Endodermal cell (in vitro differentiated cells): ENCODE results near the gene PIR. TPM values are rescaled to one million over a fixed set of nuclear protein-coding genes. Genes with fewer than 3 reads are reported as not detected.

Source experiments
- DNase-seq: peaks from one replicate; pipeline ENCODE4 v3.0.0-alpha.2; 2017
- H3K27ac ChIP-seq: 2 replicates; pipeline ENCODE4 v1.5.1; 2013; ENCODE audit warnings: mild to moderate bottlenecking, low read depth, low read length, moderate library complexity
- H3K27me3 ChIP-seq: 2 replicates; pipeline ENCODE4 v1.6.1; 2013; ENCODE audit warnings: mild to moderate bottlenecking, low read length, moderate library complexity; ENCODE audit not compliant: insufficient read depth, control insufficient read depth, poor library complexity, severe bottlenecking
- H3K36me3 ChIP-seq: 2 replicates; pipeline ENCODE4 v1.7.0; 2013; ENCODE audit warnings: mild to moderate bottlenecking, low read length, moderate library complexity; ENCODE audit not compliant: control insufficient read depth, insufficient read depth
- H3K4me1 ChIP-seq: one replicate; pipeline ENCODE4 v1.7.0; 2013; ENCODE audit warnings: low read length; ENCODE audit not compliant: control insufficient read depth, insufficient read depth
- H3K4me3 ChIP-seq: 2 replicates; pipeline ENCODE4 v1.5.1; 2013; ENCODE audit warnings: mild to moderate bottlenecking, low read length, moderate library complexity
- H3K9ac ChIP-seq: 2 replicates; pipeline ENCODE4 v1.6.1; 2013; ENCODE audit warnings: mild to moderate bottlenecking, low read length, moderate library complexity; ENCODE audit not compliant: poor library complexity, severe bottlenecking; ENCODE audit errors: extremely low read depth
- H3K9me3 ChIP-seq: 2 replicates; pipeline ENCODE4 v1.6.1; 2013; ENCODE audit warnings: mild to moderate bottlenecking, low read length, moderate library complexity; ENCODE audit not compliant: control insufficient read depth
- H3K27ac Mint-ChIP-seq: 2 replicates; pipeline ENCODE4 v1.8.0; 2020; ENCODE audit warnings: mixed read lengths
- H3K27me3 Mint-ChIP-seq: 2 replicates; pipeline ENCODE4 v1.8.0; 2021; ENCODE audit warnings: mild to moderate bottlenecking, mixed read lengths; ENCODE audit not compliant: insufficient read depth
- H3K36me3 Mint-ChIP-seq: 2 replicates; pipeline ENCODE4 v1.8.0; 2020; ENCODE audit warnings: low read depth, mixed read lengths
- H3K4me1 Mint-ChIP-seq: 2 replicates; pipeline ENCODE4 v1.8.0; 2020; ENCODE audit warnings: mixed read lengths
- H3K4me3 Mint-ChIP-seq: 2 replicates; pipeline ENCODE4 v1.8.0; 2020; ENCODE audit warnings: mild to moderate bottlenecking, moderate library complexity, mixed read lengths
- H3K9me3 Mint-ChIP-seq: 2 replicates; pipeline ENCODE4 v1.8.0; 2020; ENCODE audit warnings: mild to moderate bottlenecking, mixed read lengths
- CTCF ChIP-seq: fragments of 200-600 bp; sonication (generic); conservative IDR thresholded peaks from 2 replicates; pipeline ENCODE4 v1.5.0; 2021; ENCODE audit warnings: antibody characterized with exemption, mild to moderate bottlenecking
- WGBS, 2 experiments: methylation state at CpG; one replicate each; pipeline versions ENCODE4 v1.1.5 to v1.1.7; 2013; ENCODE audit warnings: missing lambda C conversion rate in 2 of 2, mixed read lengths in 1 of 2; ENCODE audit not compliant: insufficient coverage in 1 of 2, insufficient read length in 1 of 2; 5-methylcytosine and 5-hydroxymethylcytosine counted together
- total RNA-seq, 2 donors: library from RNA; stranded (reverse); fragmentation: NEBNext Ultra II Directional in 1 of 2; extraction: Animal tissue kit (Norgen Biotek cat#: 25700) in 1 of 2; gene quantifications; 2 replicates in 1 of 2; 3 replicates in 1 of 2; pipeline ENCODE4 v1.2.1, GENCODE V29; 2021

PIR gene
- total RNA-seq, 2 donors from 2014 or later, result 21.0 to 34.2 TPM

DNA sequence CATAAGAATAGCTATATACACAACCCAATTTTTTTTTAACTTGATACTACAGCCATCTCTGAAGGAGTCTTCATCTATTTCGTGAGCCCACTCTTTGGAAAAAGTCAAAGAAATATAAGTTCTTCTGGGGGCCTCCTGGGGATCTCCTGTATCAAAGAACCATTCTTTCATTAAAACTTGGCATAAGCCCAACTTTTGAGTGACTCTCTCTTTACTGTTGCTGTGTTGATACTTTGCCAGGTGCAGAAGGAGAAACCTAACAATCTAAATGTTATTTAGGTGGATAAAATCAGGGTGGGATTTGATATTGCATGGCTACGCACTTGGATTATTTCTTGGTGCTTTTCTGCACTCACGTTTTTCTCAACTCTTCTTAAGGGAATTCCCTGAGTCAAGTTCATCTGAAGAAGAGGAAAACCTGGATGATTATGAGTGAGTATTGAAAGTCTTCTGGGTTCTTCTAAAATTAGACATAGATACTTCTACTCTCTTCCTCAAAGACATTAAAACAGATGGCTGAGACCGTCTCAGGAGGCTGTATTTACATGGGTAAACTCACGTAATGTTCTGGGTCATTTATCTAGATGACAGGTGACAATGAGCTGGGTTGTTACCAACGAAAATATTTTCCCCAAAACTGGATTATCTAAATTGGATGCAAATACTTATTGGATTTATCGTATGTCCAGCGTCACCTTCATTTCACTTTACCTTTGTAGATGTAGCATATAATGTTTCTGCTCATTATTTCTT is 32.7 kb upstream of the PIR start:
- Mint-ChIP-seq H3K4me3 (no peak overlapping the region), H3K4me1 (no peaks in the 10 kb centered on the region), H3K9me3 (no peaks in the 10 kb centered on the region), H3K27ac (no peak overlapping the region), H3K27me3 (peaks cover 9% of the 10 kb centered on the region), H3K36me3 (no peaks in the 10 kb centered on the region)
- no peak for DNase-seq
- H3K36me3 ChIP-seq, result no peaks in the 10 kb centered on the region
- no peak overlapping the region for H3K4me3 ChIP-seq
- no peak overlapping the region for H3K27ac ChIP-seq
- no peak overlapping the region for H3K9ac ChIP-seq
- TF ChIP-seq CTCF, result no peak
- no peaks in the 10 kb centered on the region for H3K4me1 ChIP-seq
- no peaks in the 10 kb centered on the region for H3K27me3 ChIP-seq
- H3K9me3 ChIP-seq, result no peaks in the 10 kb centered on the region
- WGBS, 2 experiments, result 90 to 94% methylated on average over 2 to 8 of the region's 8 CpGs

DNA sequence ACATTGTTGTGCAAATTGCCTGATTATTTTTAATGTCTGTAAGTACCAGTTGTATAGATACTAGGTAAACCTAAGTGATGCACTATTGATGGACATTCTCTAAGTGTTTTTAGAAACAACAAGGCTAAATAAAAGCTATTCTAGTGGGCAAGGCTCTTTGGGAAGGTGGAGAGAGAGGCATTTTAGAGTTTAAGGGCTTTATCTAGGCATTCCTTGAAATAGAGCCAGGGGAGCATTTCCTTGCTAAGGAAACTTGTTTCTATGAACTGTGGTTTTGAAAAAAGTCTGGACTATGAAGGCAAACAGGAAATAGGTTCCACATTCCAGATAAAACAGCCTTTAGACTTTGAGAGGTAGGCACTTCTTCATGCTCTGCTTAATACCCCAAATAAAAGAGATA is 31.3 kb upstream of the PIR start:
- no peak overlapping the region for H3K27ac ChIP-seq
- no peak overlapping the region for H3K9ac ChIP-seq
- H3K36me3 ChIP-seq, result no peaks in the 10 kb centered on the region
- H3K4me3 ChIP-seq, result no peak overlapping the region
- Mint-ChIP-seq H3K4me3 (no peak overlapping the region), H3K27me3 (peaks cover 6% of the 10 kb centered on the region), H3K27ac (no peak overlapping the region), H3K9me3 (no peaks in the 10 kb centered on the region), H3K36me3 (no peaks in the 10 kb centered on the region), H3K4me1 (no peaks in the 10 kb centered on the region)
- TF ChIP-seq CTCF, result no peak
- H3K4me1 ChIP-seq, result no peaks in the 10 kb centered on the region
- no peaks in the 10 kb centered on the region for H3K27me3 ChIP-seq
- DNase-seq, result no peak
- H3K9me3 ChIP-seq, result no peaks in the 10 kb centered on the region

GRCh38 chrX:15523088-15523487 is 30.0 kb upstream of the PIR start:
- no peak for TF ChIP-seq CTCF

More at GRCh38 chrX:15523088-15523487, 30.0 kb upstream of the PIR start:
- Mint-ChIP-seq H3K4me3 (no peak overlapping the region), H3K4me1 (no peaks in the 10 kb centered on the region), H3K36me3 (no peaks in the 10 kb centered on the region), H3K27ac (no peak overlapping the region), H3K27me3 (peaks cover 6% of the 10 kb centered on the region), H3K9me3 (no peaks in the 10 kb centered on the region)
- no peaks in the 10 kb centered on the region for H3K36me3 ChIP-seq
- H3K27ac ChIP-seq, result no peak overlapping the region
- DNase-seq, result no peak
- no peaks in the 10 kb centered on the region for H3K9me3 ChIP-seq
- no peak overlapping the region for H3K4me3 ChIP-seq
- no peak overlapping the region for H3K9ac ChIP-seq
- H3K4me1 ChIP-seq, result no peaks in the 10 kb centered on the region
- no peaks in the 10 kb centered on the region for H3K27me3 ChIP-seq
